Lung (tissue), 12 donors: Measurements from ENCODE around the gene MYH6. TPM values are rescaled to one million over a fixed set of nuclear protein-coding genes. Genes with fewer than 3 reads are reported as not detected.

ENCODE experiments used
- ATAC-seq: fragments of 200-7000 bp; cut with Tn5 transposase; one replicate; pipeline ENCODE4 v1.9.1; 2020; ENCODE audit warnings: moderate number of reproducible peaks; ENCODE audit not compliant: insufficient read depth, low FRiP score
- DNase-seq, 3 donors: peaks; one replicate each; pipeline ENCODE4 v3.0.0-alpha.2; 2013 to 2017
- H3K27ac ChIP-seq, 2 donors: one replicate each; pipeline ENCODE4 v1.5.1; 2013; ENCODE audit warnings: mild to moderate bottlenecking in 2 of 2, moderate library complexity in 2 of 2, control low read depth in 1 of 2, inconsistent platforms in 1 of 2, low read depth in 1 of 2, low read length in 1 of 2
- H3K27me3 ChIP-seq, 3 donors: one replicate each; pipeline ENCODE4 v1.5.1; 2013; ENCODE audit warnings: low read length in 2 of 3; ENCODE audit not compliant: control insufficient read depth in 3 of 3, insufficient read depth in 3 of 3
- H3K36me3 ChIP-seq, 4 donors: one replicate each; pipeline ENCODE4 v1.5.1; 2013; ENCODE audit warnings: low read length in 4 of 4, mild to moderate bottlenecking in 1 of 4, moderate library complexity in 1 of 4; ENCODE audit not compliant: control insufficient read depth in 4 of 4, insufficient read depth in 4 of 4
- H3K4me1 ChIP-seq, 5 donors: one replicate each; pipeline ENCODE4 v1.5.1; 2013; ENCODE audit warnings: low read length in 5 of 5, mild to moderate bottlenecking in 2 of 5, moderate library complexity in 1 of 5; ENCODE audit not compliant: control insufficient read depth in 5 of 5, insufficient read depth in 5 of 5
- H3K4me3 ChIP-seq: one replicate; pipeline ENCODE4 v1.5.1; 2013; ENCODE audit warnings: mild to moderate bottlenecking, control low read depth, moderate library complexity
- H3K9ac ChIP-seq, 2 donors: one replicate each; pipeline ENCODE4 v1.5.1; 2013; ENCODE audit warnings: low read length in 2 of 2, control low read depth in 1 of 2; ENCODE audit not compliant: insufficient read depth in 1 of 2
- H3K9me3 ChIP-seq, 4 donors: one replicate each; pipeline ENCODE4 v1.5.1; 2013; ENCODE audit warnings: low read length in 3 of 4, mild to moderate bottlenecking in 1 of 4, moderate library complexity in 1 of 4; ENCODE audit not compliant: control insufficient read depth in 4 of 4, insufficient read depth in 3 of 4
- WGBS, 2 donors: extraction: QIAGEN DNeasy Blood & Tissue Kit; methylation state at CpG; one replicate each; pipeline ENCODE4 v1.1.7; 2013; 5-methylcytosine and 5-hydroxymethylcytosine counted together
- polyA plus RNA-seq, 2 donors: library from polyadenylated mRNA; stranded (reverse); fragments of 200-250 nt; gene quantifications; one replicate each; pipeline ENCODE4 v1.2.1, GENCODE V29; 2013
- total RNA-seq, 2 donors: library from RNA; depleted of rRNA in 1 of 2; stranded (reverse); fragments of >200 nt in 1 of 2; gene quantifications; one replicate each; pipeline ENCODE4 v1.2.1, GENCODE V29; 2014 to 2021
- TF ChIP-seq, protein P1 (sequence below): IDR thresholded peaks from 2 replicates; pipeline ENCODE4 v1.5.1; 2012; ENCODE audit warnings: mild to moderate bottlenecking; ENCODE audit errors: control extremely low read depth, extremely low read depth
- donor health status: control.
- donor health status: control.
- donor health status: Bipolar disorder and iron deficiency.
- donor health status: healthy.
- donor health status: DM: yes; HTN: yes; CAD: no.

The MYH6 gene
- total and polyA plus RNA-seq, 4 donors: 0.25 to 7.1 (median 0.28) TPM; not detected in 1

DNA sequence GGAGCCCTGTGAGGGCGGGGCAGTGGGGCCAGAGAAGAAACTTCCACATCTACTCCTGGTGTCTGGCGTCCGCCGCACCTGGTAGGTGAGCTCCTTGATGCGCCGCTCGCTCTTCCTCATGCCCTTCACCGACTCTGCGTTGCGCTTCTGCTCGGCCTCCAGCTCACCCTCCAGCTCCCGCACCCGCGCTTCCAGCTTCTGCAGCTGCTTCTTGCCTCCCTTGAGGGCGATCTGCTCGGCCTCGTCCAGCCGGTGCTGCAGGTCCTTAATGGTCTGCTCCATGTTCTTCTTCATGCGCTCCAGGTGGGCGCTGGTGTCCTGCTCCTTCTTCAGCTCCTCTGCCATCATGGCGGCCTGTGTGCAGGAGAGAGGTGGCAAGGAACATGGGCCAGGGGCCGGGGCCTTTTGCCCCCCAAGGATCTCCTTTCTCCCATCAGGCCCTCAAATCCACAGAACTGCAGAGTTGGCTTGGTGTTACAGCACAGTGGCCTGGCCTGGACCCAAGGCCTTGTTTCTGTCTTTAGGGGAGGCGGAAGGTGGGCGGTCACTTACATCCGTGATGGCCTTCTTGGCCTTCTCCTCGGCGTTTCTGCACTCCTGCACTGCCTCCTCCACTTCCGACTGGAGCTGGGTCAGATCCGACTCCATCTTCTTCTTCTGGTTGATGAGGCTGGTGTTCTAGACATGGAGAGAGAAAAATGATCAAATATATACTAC, 23.6 kb downstream of the MYH6 start:
- Histone ChIP-seq H3K4me1 (no peaks in the 10 kb centered on the region), H3K27ac (no peak overlapping the region), H3K9me3 (no peaks in the 10 kb centered on the region), H3K36me3 (peaks cover 0 to 10% (median 0%) of the 10 kb centered on the region in 4 donors), H3K4me3 (no peak overlapping the region), H3K9ac (no peak overlapping the region), H3K27me3 (no peaks in the 10 kb centered on the region)
- TF ChIP-seq, protein P1, sequence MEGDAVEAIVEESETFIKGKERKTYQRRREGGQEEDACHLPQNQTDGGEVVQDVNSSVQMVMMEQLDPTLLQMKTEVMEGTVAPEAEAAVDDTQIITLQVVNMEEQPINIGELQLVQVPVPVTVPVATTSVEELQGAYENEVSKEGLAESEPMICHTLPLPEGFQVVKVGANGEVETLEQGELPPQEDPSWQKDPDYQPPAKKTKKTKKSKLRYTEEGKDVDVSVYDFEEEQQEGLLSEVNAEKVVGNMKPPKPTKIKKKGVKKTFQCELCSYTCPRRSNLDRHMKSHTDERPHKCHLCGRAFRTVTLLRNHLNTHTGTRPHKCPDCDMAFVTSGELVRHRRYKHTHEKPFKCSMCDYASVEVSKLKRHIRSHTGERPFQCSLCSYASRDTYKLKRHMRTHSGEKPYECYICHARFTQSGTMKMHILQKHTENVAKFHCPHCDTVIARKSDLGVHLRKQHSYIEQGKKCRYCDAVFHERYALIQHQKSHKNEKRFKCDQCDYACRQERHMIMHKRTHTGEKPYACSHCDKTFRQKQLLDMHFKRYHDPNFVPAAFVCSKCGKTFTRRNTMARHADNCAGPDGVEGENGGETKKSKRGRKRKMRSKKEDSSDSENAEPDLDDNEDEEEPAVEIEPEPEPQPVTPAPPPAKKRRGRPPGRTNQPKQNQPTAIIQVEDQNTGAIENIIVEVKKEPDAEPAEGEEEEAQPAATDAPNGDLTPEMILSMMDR: no peak
- ATAC-seq: no peak
- 91 to 96% methylated on average over 29 of the region's 29 CpGs for WGBS, 2 donors
- no peak for DNase-seq

DNA sequence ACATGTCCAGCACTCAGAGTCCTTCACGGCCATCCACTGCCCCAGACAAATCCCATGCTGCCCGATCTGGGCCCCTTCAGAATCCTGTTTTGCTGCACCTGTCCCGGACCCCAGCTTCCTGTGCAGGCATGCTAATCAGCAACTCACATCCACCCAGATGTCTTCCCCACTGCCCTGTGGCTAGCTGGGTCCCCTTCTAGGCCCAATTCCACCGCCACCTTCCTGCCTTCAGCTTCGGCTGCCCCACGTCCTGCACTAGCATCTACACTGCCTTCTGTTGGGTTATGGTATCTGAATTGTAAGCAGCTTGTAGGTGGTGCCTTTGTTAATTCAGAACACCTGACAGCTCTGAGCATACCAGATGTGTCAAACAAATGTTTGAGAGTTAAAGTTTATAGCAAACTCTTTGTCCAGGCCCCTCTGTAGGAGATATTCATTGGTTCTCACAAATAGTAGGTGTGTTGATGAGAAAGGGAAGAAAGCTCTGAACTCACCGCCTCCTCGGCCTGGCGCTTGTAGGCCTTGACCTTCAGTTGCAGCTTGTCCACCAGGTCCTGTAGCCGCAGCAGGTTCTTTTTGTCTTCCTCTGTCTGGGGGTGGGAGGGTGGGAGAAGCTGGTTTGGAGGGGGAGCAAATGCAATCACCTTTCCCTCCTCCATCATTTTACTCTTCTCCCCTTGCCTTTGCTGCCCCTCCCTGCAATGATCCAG, 25.2 kb downstream of the MYH6 start:
- DNase-seq (no peak), ATAC-seq (no peak)
- no peak overlapping the region for H3K27ac ChIP-seq
- TF ChIP-seq, protein P1: no peak
- no peak overlapping the region for H3K9ac ChIP-seq
- WGBS, 2 donors: 55 to 66% methylated on average over 10 of the region's 10 CpGs
- no peaks in the 10 kb centered on the region for H3K27me3 ChIP-seq
- no peaks in the 10 kb centered on the region for H3K4me1 ChIP-seq
- no peaks in the 10 kb centered on the region for H3K9me3 ChIP-seq
- no peak overlapping the region for H3K4me3 ChIP-seq
- H3K36me3 ChIP-seq: peaks cover 0 to 10% (median 0%) of the 10 kb centered on the region in 4 donors

DNA sequence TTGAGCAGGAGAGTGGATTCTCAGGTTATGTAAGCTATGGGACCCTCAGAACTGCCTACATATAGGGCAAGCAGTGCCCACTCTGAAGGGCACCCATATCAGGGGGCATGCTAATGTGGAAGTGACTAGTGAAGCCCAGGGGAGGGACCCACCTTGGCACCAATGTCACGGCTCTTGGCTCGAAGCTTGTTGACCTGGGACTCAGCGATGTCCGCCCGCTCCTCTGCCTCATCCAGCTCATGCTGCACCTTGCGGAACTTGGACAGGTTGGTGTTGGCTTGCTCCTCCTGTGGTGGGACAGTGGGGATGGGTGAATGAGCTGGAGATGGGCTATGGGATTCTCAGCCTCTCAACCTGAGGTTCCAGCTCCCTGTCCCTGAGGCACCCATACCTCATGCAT, 25.8 kb downstream of the MYH6 start:
- peaks cover 0 to 2% (median 0%) of the 10 kb centered on the region in 5 donors for H3K4me1 ChIP-seq
- WGBS, 2 donors: 93 to 94% methylated on average over 6 of the region's 6 CpGs
- no peak for DNase-seq
- no peak overlapping the region for H3K9ac ChIP-seq
- no peaks in the 10 kb centered on the region for H3K27me3 ChIP-seq
- no peak for ATAC-seq
- no peaks in the 10 kb centered on the region for H3K9me3 ChIP-seq
- H3K27ac ChIP-seq: peak overlapping the region in 1 of 2 donors; percentile 0
- H3K4me3 ChIP-seq: no peak overlapping the region
- H3K36me3 ChIP-seq: peaks cover 0 to 10% (median 0%) of the 10 kb centered on the region in 4 donors
- TF ChIP-seq, protein P1: no peak
